Liver (tissue), 9 donors: ENCODE data around the gene SMKR1. TPM values are rescaled to one million over a fixed set of nuclear protein-coding genes. Genes with fewer than 3 reads are reported as not detected.

Source experiments
- DNase-seq: peaks from one replicate; pipeline ENCODE4 v3.0.0-alpha.2; 2017; ENCODE audit warnings: low spot score
- H3K27ac ChIP-seq, 2 donors: one replicate each; pipeline ENCODE4 v1.7.0; 2013; ENCODE audit warnings: inconsistent platforms in 2 of 2, low read length in 2 of 2, control low read depth in 1 of 2, low read depth in 1 of 2, mild to moderate bottlenecking in 1 of 2
- H3K27me3 ChIP-seq, 4 donors: one replicate each; pipeline versions ENCODE4 v1.6.1 to v1.7.0; 2013; ENCODE audit warnings: low read length in 3 of 4, inconsistent platforms in 1 of 4, mild to moderate bottlenecking in 1 of 4, moderate library complexity in 1 of 4; ENCODE audit not compliant: control insufficient read depth in 4 of 4, insufficient read depth in 4 of 4
- H3K36me3 ChIP-seq, 4 donors: one replicate each; pipeline versions ENCODE4 v1.6.1 to v1.7.0; 2013; ENCODE audit warnings: low read length in 3 of 4, mild to moderate bottlenecking in 3 of 4, low read depth in 1 of 4, moderate library complexity in 1 of 4; ENCODE audit not compliant: control insufficient read depth in 4 of 4, insufficient read depth in 3 of 4
- H3K4me1 ChIP-seq, 4 donors: one replicate each; pipeline versions ENCODE4 v1.6.1 to v1.7.0; 2013; ENCODE audit warnings: low read length in 3 of 4, mild to moderate bottlenecking in 3 of 4, moderate library complexity in 1 of 4; ENCODE audit not compliant: control insufficient read depth in 4 of 4, insufficient read depth in 4 of 4
- H3K4me3 ChIP-seq, 3 donors: one replicate each; pipeline versions ENCODE4 v1.6.1 to v1.7.0; 2013; ENCODE audit warnings: low read length in 3 of 3, control low read depth in 1 of 3, low read depth in 1 of 3, mild to moderate bottlenecking in 1 of 3
- H3K9ac ChIP-seq, 2 donors: one replicate each; pipeline ENCODE4 v1.7.0; 2013; ENCODE audit warnings: low read length in 2 of 2, mild to moderate bottlenecking in 2 of 2, moderate library complexity in 2 of 2, control low read depth in 1 of 2, low read depth in 1 of 2
- H3K9me3 ChIP-seq, 4 donors: one replicate each; pipeline versions ENCODE4 v1.6.1 to v1.7.0; 2013; ENCODE audit warnings: low read length in 3 of 4; ENCODE audit not compliant: control insufficient read depth in 4 of 4
- EGR1 ChIP-seq, 2 donors: IDR thresholded peaks; 2 replicates each; pipeline ENCODE4 v1.6.1; 2016 to 2018; ENCODE audit warnings: antibody characterized with exemption in 2 of 2, low read depth in 2 of 2
- FOXA1 ChIP-seq: IDR thresholded peaks from 2 replicates; pipeline ENCODE4 v1.6.1; 2016; ENCODE audit warnings: antibody characterized with exemption
- FOXA2 ChIP-seq: IDR thresholded peaks from 2 replicates; pipeline ENCODE4 v1.6.1; 2016; ENCODE audit warnings: antibody characterized with exemption
- GABPA ChIP-seq, 2 donors: IDR thresholded peaks in 1 of 2; conservative IDR thresholded peaks in 1 of 2; 2 replicates each; pipeline ENCODE4 v1.6.1; 2016; ENCODE audit warnings: antibody characterized with exemption in 2 of 2, mild to moderate bottlenecking in 1 of 2, moderate library complexity in 1 of 2
- HNF4A ChIP-seq, 2 donors: conservative IDR thresholded peaks; 2 replicates each; pipeline ENCODE4 v1.6.1; 2016; ENCODE audit warnings: antibody characterized with exemption in 2 of 2, mild to moderate bottlenecking in 2 of 2
- HNF4G ChIP-seq: IDR thresholded peaks from 2 replicates; pipeline ENCODE4 v1.6.1; 2016; ENCODE audit warnings: antibody characterized with exemption
- JUND ChIP-seq, 2 donors: IDR thresholded peaks; 2 replicates each; pipeline ENCODE4 v1.6.1; 2016; ENCODE audit warnings: antibody characterized with exemption in 2 of 2
- NR2F2 ChIP-seq: IDR thresholded peaks from 2 replicates; pipeline ENCODE4 v1.6.1; 2016; ENCODE audit warnings: antibody characterized with exemption
- RAD21 ChIP-seq, 2 donors: IDR thresholded peaks; 2 replicates each; pipeline ENCODE4 v1.6.1; 2016; ENCODE audit warnings: antibody characterized with exemption in 2 of 2, mild to moderate bottlenecking in 2 of 2
- SP1 ChIP-seq: IDR thresholded peaks from 2 replicates; pipeline ENCODE4 v1.6.1; 2018; ENCODE audit warnings: antibody characterized with exemption, mild to moderate bottlenecking
- YY1 ChIP-seq: IDR thresholded peaks from 2 replicates; pipeline ENCODE4 v1.6.1; 2016; ENCODE audit warnings: antibody characterized with exemption, mild to moderate bottlenecking
- WGBS: extraction: QIAGEN DNeasy Blood & Tissue Kit; methylation state at CpG from one replicate; pipeline ENCODE4 v1.1.7; 2013; 5-methylcytosine and 5-hydroxymethylcytosine counted together
- polyA plus RNA-seq, 2 donors: library from polyadenylated mRNA; stranded (reverse) in 1 of 2; unstranded in 1 of 2; fragments of 200-250 nt in 1 of 2; fragments of >200 nt in 1 of 2; fragmentation: Nextera tagmentation in 1 of 2; extraction: Ambion mirVana in 1 of 2; gene quantifications; one replicate each; pipeline versions ENCODE4 v1.2.1 to v1.2.3, GENCODE V29; 2013 to 2015
- total RNA-seq, 2 donors: library from RNA; depleted of rRNA; stranded (reverse); fragments of >200 nt; gene quantifications; one replicate each; pipeline ENCODE4 v1.2.3, GENCODE V29; 2014
- TF ChIP-seq, protein P1 (sequence below): IDR thresholded peaks from 2 replicates; pipeline ENCODE4 v1.6.1; 2016; ENCODE audit warnings: antibody characterized with exemption
- TF ChIP-seq, protein P2 (sequence below): IDR thresholded peaks from 2 replicates; pipeline ENCODE4 v1.6.1; 2016; ENCODE audit warnings: antibody characterized with exemption, mild to moderate bottlenecking
- TF ChIP-seq, protein P3 (sequence below): IDR thresholded peaks from 2 replicates; pipeline ENCODE4 v1.6.1; 2016; ENCODE audit warnings: antibody characterized with exemption
- TF ChIP-seq, protein P4 (sequence below): IDR thresholded peaks from 2 replicates; pipeline ENCODE4 v1.6.1; 2016; ENCODE audit warnings: antibody characterized with exemption
- TF ChIP-seq, protein P5 (sequence below): fragments of 150-350 bp; IDR thresholded peaks from 2 replicates; pipeline ENCODE4 v1.5.1; 2017; ENCODE audit warnings: improper control_type of control experiment, low read depth, low read length; ENCODE audit not compliant: missing input control
- donor health status: healthy.
- donor health status: healthy.
- donor health status: healthy.
- donor health status: healthy.
- donor health status: healthy.

Gene SMKR1
- total and polyA plus RNA-seq, 4 donors: not detected

DNA sequence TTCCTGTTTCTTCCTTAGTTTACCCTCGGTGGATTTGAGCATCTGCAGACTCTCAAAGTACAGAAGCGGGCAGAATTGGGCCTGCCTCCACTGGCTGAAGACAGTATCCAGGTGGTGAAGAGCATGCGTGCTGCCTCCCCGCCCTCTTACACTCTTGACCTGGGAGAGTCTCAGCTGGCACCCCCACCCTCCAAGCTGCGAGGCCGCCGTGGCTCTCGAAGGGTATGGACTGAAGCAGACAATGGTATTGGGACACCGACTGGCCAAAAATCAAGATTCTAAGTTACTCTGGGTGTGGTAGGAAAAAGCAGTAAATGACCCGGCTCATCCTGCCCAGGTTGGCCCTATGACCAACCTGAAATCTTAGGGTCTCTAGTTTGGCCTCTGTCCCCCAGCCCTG, 45.9 kb upstream of the SMKR1 start:
- Histone ChIP-seq H3K27ac (no peak overlapping the region), H3K9ac (no peak overlapping the region), H3K36me3 (no peaks in the 10 kb centered on the region), H3K27me3 (no peaks in the 10 kb centered on the region), H3K4me3 (no peak overlapping the region), H3K4me1 (no peaks in the 10 kb centered on the region), H3K9me3 (no peaks in the 10 kb centered on the region)
- WGBS: 95% methylated on average over 10 of the region's 10 CpGs
- TF ChIP-seq, protein P1, sequence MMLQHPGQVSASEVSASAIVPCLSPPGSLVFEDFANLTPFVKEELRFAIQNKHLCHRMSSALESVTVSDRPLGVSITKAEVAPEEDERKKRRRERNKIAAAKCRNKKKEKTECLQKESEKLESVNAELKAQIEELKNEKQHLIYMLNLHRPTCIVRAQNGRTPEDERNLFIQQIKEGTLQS: no peak
- TF ChIP-seq, protein P2, sequence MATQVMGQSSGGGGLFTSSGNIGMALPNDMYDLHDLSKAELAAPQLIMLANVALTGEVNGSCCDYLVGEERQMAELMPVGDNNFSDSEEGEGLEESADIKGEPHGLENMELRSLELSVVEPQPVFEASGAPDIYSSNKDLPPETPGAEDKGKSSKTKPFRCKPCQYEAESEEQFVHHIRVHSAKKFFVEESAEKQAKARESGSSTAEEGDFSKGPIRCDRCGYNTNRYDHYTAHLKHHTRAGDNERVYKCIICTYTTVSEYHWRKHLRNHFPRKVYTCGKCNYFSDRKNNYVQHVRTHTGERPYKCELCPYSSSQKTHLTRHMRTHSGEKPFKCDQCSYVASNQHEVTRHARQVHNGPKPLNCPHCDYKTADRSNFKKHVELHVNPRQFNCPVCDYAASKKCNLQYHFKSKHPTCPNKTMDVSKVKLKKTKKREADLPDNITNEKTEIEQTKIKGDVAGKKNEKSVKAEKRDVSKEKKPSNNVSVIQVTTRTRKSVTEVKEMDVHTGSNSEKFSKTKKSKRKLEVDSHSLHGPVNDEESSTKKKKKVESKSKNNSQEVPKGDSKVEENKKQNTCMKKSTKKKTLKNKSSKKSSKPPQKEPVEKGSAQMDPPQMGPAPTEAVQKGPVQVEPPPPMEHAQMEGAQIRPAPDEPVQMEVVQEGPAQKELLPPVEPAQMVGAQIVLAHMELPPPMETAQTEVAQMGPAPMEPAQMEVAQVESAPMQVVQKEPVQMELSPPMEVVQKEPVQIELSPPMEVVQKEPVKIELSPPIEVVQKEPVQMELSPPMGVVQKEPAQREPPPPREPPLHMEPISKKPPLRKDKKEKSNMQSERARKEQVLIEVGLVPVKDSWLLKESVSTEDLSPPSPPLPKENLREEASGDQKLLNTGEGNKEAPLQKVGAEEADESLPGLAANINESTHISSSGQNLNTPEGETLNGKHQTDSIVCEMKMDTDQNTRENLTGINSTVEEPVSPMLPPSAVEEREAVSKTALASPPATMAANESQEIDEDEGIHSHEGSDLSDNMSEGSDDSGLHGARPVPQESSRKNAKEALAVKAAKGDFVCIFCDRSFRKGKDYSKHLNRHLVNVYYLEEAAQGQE: no peak
- TF ChIP-seq, protein P3, sequence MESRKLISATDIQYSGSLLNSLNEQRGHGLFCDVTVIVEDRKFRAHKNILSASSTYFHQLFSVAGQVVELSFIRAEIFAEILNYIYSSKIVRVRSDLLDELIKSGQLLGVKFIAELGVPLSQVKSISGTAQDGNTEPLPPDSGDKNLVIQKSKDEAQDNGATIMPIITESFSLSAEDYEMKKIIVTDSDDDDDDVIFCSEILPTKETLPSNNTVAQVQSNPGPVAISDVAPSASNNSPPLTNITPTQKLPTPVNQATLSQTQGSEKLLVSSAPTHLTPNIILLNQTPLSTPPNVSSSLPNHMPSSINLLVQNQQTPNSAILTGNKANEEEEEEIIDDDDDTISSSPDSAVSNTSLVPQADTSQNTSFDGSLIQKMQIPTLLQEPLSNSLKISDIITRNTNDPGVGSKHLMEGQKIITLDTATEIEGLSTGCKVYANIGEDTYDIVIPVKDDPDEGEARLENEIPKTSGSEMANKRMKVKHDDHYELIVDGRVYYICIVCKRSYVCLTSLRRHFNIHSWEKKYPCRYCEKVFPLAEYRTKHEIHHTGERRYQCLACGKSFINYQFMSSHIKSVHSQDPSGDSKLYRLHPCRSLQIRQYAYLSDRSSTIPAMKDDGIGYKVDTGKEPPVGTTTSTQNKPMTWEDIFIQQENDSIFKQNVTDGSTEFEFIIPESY: no peak
- no peak for TF ChIP-seq HNF4G
- no peak for TF ChIP-seq GABPA (IDR thresholded peaks at IDR 0.05 in 1 of 2, conservative IDR thresholded peaks at IDR 0.05 in 1 of 2)
- no peak for TF ChIP-seq YY1
- TF ChIP-seq HNF4A (conservative IDR thresholded peaks at IDR 0.05): no peak
- TF ChIP-seq, protein P4, sequence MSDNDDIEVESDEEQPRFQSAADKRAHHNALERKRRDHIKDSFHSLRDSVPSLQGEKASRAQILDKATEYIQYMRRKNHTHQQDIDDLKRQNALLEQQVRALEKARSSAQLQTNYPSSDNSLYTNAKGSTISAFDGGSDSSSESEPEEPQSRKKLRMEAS: no peak
- TF ChIP-seq JUND (IDR thresholded peaks at IDR 0.05): no peak
- TF ChIP-seq RAD21 (IDR thresholded peaks at IDR 0.05): no peak
- TF ChIP-seq NR2F2: no peak
- TF ChIP-seq, protein P5, sequence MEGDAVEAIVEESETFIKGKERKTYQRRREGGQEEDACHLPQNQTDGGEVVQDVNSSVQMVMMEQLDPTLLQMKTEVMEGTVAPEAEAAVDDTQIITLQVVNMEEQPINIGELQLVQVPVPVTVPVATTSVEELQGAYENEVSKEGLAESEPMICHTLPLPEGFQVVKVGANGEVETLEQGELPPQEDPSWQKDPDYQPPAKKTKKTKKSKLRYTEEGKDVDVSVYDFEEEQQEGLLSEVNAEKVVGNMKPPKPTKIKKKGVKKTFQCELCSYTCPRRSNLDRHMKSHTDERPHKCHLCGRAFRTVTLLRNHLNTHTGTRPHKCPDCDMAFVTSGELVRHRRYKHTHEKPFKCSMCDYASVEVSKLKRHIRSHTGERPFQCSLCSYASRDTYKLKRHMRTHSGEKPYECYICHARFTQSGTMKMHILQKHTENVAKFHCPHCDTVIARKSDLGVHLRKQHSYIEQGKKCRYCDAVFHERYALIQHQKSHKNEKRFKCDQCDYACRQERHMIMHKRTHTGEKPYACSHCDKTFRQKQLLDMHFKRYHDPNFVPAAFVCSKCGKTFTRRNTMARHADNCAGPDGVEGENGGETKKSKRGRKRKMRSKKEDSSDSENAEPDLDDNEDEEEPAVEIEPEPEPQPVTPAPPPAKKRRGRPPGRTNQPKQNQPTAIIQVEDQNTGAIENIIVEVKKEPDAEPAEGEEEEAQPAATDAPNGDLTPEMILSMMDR: no peak
- no peak for TF ChIP-seq SP1
- TF ChIP-seq FOXA2: no peak
- TF ChIP-seq EGR1 (IDR thresholded peaks at IDR 0.05; ENCODE audit: low read depth in 2 of 2): no peak
- no peak for TF ChIP-seq FOXA1
- no peak for DNase-seq

DNA sequence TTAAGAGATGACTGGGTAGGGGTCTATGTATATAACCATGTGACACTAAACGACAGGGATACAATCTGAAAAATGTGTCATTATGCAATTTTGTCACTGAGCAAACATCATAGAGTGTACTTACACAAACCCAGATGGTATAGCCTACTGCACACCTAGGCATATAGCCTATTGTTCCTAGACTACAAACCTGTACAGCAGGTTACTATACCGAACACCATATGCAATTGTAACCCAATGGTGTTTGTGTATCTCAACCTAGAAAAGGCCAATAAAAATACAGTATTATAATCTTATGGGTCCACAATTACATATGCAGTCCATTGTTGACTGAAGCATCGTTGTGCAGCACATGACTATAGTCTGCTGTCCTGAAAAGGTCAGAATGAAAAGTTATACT, 45.2 kb upstream of the SMKR1 start:
- TF ChIP-seq HNF4A (conservative IDR thresholded peaks at IDR 0.05) (no peak), EGR1 (IDR thresholded peaks at IDR 0.05; ENCODE audit: low read depth in 2 of 2) (no peak)
- TF ChIP-seq, protein P4: no peak
- Histone ChIP-seq H3K36me3 (no peaks in the 10 kb centered on the region), H3K27ac (no peak overlapping the region)

More for the DNA sequence above, 45.2 kb upstream of the SMKR1 start:
- H3K4me3 ChIP-seq: no peak overlapping the region
- no peaks in the 10 kb centered on the region for H3K27me3 ChIP-seq
- WGBS: 81% methylated on average over 3 of the region's 3 CpGs
- H3K9me3 ChIP-seq: no peaks in the 10 kb centered on the region
- no peaks in the 10 kb centered on the region for H3K4me1 ChIP-seq
- H3K9ac ChIP-seq: no peak overlapping the region
- no peak for DNase-seq
